Psoas muscle (tissue), 8 donors: Measurements from ENCODE around the gene FBF1. TPM values are rescaled to one million over a fixed set of nuclear protein-coding genes. Genes with fewer than 3 reads are reported as not detected.
"Not testable (repeated sequence)": the region's sequence is repeated elsewhere in the genome, so short reads cannot be mapped to it uniquely, and the experiment has no call there.

Experiments used
- ATAC-seq, 4 donors: fragments of 200-7000 bp; cut with Tn5 transposase; one replicate each; pipeline ENCODE4 v1.9.1; 2020; ENCODE audit warnings: moderate library complexity in 3 of 4, mild to moderate bottlenecking in 2 of 4
- DNase-seq, 2 donors: peaks; one replicate each; pipeline ENCODE4 v3.0.0-alpha.2; 2020
- H3K27ac ChIP-seq: fragments of 200-600 bp; one replicate; pipeline ENCODE4 v1.8.0; 2022
- H3K27me3 ChIP-seq, 3 donors: fragments of 200-600 bp in 1 of 3; one replicate each; pipeline versions ENCODE4 v1.6.1 to v1.8.0; 2013 to 2022; ENCODE audit warnings: low read length in 2 of 3, mild to moderate bottlenecking in 2 of 3, moderate library complexity in 1 of 3; ENCODE audit not compliant: insufficient read depth in 3 of 3
- H3K36me3 ChIP-seq, 2 donors: fragments of 200-600 bp in 1 of 2; one replicate each; pipeline versions ENCODE4 v1.6.1 to v1.8.0; 2013 to 2022; ENCODE audit warnings: low read depth in 1 of 2, mild to moderate bottlenecking in 1 of 2, moderate library complexity in 1 of 2; ENCODE audit not compliant: insufficient read depth in 1 of 2
- H3K4me1 ChIP-seq: fragments of 200-600 bp; one replicate; pipeline ENCODE4 v1.8.0; 2022
- H3K4me3 ChIP-seq: fragments of 200-600 bp; one replicate; pipeline ENCODE4 v1.8.0; 2022; ENCODE audit warnings: mild to moderate bottlenecking
- H3K9me3 ChIP-seq: fragments of 200-600 bp; one replicate; pipeline ENCODE4 v1.8.0; 2022
- CTCF ChIP-seq: fragments of 200-600 bp; IDR thresholded peaks from one replicate; pipeline ENCODE4 v1.8.0; 2022; ENCODE audit warnings: antibody characterized with exemption
- WGBS, 3 donors: extraction: QIAGEN DNeasy Blood & Tissue Kit; methylation state at CpG; one replicate each; pipeline versions ENCODE4 v1.1.6 to v1.1.7; 2013; 5-methylcytosine and 5-hydroxymethylcytosine counted together
- intact Hi-C, 2 donors: fragments of 100-400 bp; cut with DNase I; formaldehyde crosslinking; loops; one replicate each; pipeline versions ENCODE4 v1.11.0 to v1.14.2; 2022
- polyA plus RNA-seq, 3 donors: library from polyadenylated mRNA; stranded (reverse); fragments of 200-250 nt; gene quantifications; one replicate each; pipeline ENCODE4 v1.2.3, GENCODE V29; 2013
- total RNA-seq, 4 donors: library from RNA; stranded (reverse); fragmentation: NEBNext Ultra II Directional in 2 of 4; extraction: Animal tissue kit (Norgen Biotek cat#: 25700) in 2 of 4; gene quantifications; one replicate each; pipeline versions ENCODE4 v1.2.1 to v1.2.4, GENCODE V29; 2021 to 2023
- donor health status: healthy with polysubstance abuse.
- donor health status: DM: no; HTN: no; CAD: no; lungs with moderate emphysema.
- donor health status: Bipolar disorder and iron deficiency.
- donor health status: healthy.
- donor health status: DM: yes; HTN: yes; CAD: no.
- donor health status: DM: no; HTN: no; CAD: no.
- donor health status: DM: no; HTN: no; CAD: no.
- donor health status: DM: yes; HTN: yes; CAD: no.

Gene FBF1
- total and polyA plus RNA-seq, 7 donors, result 1.8 to 10.4 (median 3.7) TPM

GRCh38 chr17:75874323-75875181, 66.3 kb downstream of the FBF1 start:
- no peak for DNase-seq
- peaks cover 0 to 20% of the 10 kb centered on the region in 2 donors for H3K36me3 ChIP-seq
- no peak for TF ChIP-seq CTCF
- H3K4me3 ChIP-seq, result no peak overlapping the region
- ATAC-seq, result no peak
- H3K4me1 ChIP-seq, result peaks cover 44% of the 10 kb centered on the region
- no peaks in the 10 kb centered on the region for H3K9me3 ChIP-seq
- intact Hi-C loops, result no loop called here
- WGBS, 3 donors, result 83 to 89% (median 88%) methylated on average over 38 of the region's 38 CpGs
- no peaks in the 10 kb centered on the region for H3K27me3 ChIP-seq
- peak overlapping the region; percentile 90 for H3K27ac ChIP-seq

- WGBS, 3 donors, result 35 to 44% (median 41%) methylated on average over 11 of the region's 11 CpGs
- peak in 1 of 4 donors; percentile 31 for ATAC-seq
Observed at GRCh38 chr17:75873587-75874322, 67.1 kb downstream of the FBF1 start.

GRCh38 chr17:75872434-75873351, 68.1 kb downstream of the FBF1 start:
- no peak overlapping the region for H3K4me3 ChIP-seq
- H3K9me3 ChIP-seq, result no peaks in the 10 kb centered on the region
- peak; percentile 53 to 73 (median 70) for ATAC-seq
- peak; percentile 81 to 89 for DNase-seq
- H3K4me1 ChIP-seq, result peaks cover 49% of the 10 kb centered on the region
- 22 to 25% (median 23%) methylated on average over 13 of the region's 13 CpGs for WGBS, 3 donors
- peak overlapping the region; percentile 90 for H3K27ac ChIP-seq
- no peak for TF ChIP-seq CTCF
- H3K27me3 ChIP-seq, result no peaks in the 10 kb centered on the region
- intact Hi-C loops, result no loop called here
- peaks cover 0 to 20% of the 10 kb centered on the region in 2 donors for H3K36me3 ChIP-seq

More at GRCh38 chr17:75873587-75874322, 67.1 kb downstream of the FBF1 start:
- no peak for DNase-seq
- Histone ChIP-seq H3K27me3 (no peaks in the 10 kb centered on the region), H3K36me3 (peaks cover 0 to 20% of the 10 kb centered on the region in 2 donors), H3K27ac (peak overlapping the region; percentile 90), H3K4me3 (no peak overlapping the region), H3K4me1 (peaks cover 49% of the 10 kb centered on the region), H3K9me3 (no peaks in the 10 kb centered on the region)
- TF ChIP-seq CTCF, result no peak
- intact Hi-C loops, result no loop called here

- 67 to 73% (median 68%) methylated on average over 10 of the region's 10 CpGs for WGBS, 3 donors
- Histone ChIP-seq H3K27ac (peak overlapping the region; percentile 53), H3K4me1 (peaks cover 31% of the 10 kb centered on the region), H3K36me3 (peaks cover 0 to 15% of the 10 kb centered on the region in 2 donors)
- DNase-seq, ATAC-seq, H3K27me3 ChIP-seq, H3K4me3 ChIP-seq, H3K9me3 ChIP-seq, intact Hi-C loops: not testable (repeated sequence)
Observed at GRCh38 chr17:75870228-75870627, 70.6 kb downstream of the FBF1 start.
